Retinal pigment epithelial cell (primary cell): ENCODE measurements around the gene EFHD2.
"Not testable (repeated sequence)": the region's sequence is repeated elsewhere in the genome, so short reads cannot be mapped to it uniquely, and the experiment has no call there.

Source experiments
- DNase-seq: peaks from one replicate; pipeline ENCODE4 v3.0.0-alpha.2; 2010; ENCODE audit warnings: low read depth
- H3K4me3 ChIP-seq: 2 replicates; pipeline ENCODE4 v1.5.1; 2011; ENCODE audit warnings: mild to moderate bottlenecking, low read length, control low read depth, moderate library complexity
- CTCF ChIP-seq: conservative IDR thresholded peaks from 2 replicates; pipeline ENCODE4 v1.5.1; 2011; ENCODE audit warnings: low read depth, low read length, control low read depth, inconsistent platforms

EFHD2 gene

GRCh38 chr1:15370781-15371520 is 38.7 kb upstream of the EFHD2 start:
- TF ChIP-seq CTCF, result no peak
- no peak overlapping the region for H3K4me3 ChIP-seq
- no peak for DNase-seq

- DNase-seq, result no peak
- no peak for TF ChIP-seq CTCF
- H3K4me3 ChIP-seq, result no peak overlapping the region
These were observed 37.8 kb upstream of the EFHD2 start for GRCh38 chr1:15371610-15372545.

- TF ChIP-seq CTCF, result no peak
- no peak overlapping the region for H3K4me3 ChIP-seq
- DNase-seq, result no peak
These were observed 31.0 kb upstream of the EFHD2 start for GRCh38 chr1:15378729-15379128.

GRCh38 chr1:15379151-15379550 is 30.5 kb upstream of the EFHD2 start:
- not testable (repeated sequence) for H3K4me3 ChIP-seq, DNase-seq

- DNase-seq, result no peak
- no peak overlapping the region for H3K4me3 ChIP-seq
- TF ChIP-seq CTCF, result no peak
These were observed 28.8 kb upstream of the EFHD2 start for GRCh38 chr1:15380601-15381508.

- H3K4me3 ChIP-seq, result no peak overlapping the region
- no peak for TF ChIP-seq CTCF
These were observed 27.9 kb upstream of the EFHD2 start for GRCh38 chr1:15381805-15382204.

More at GRCh38 chr1:15381805-15382204, 27.9 kb upstream of the EFHD2 start:
- no peak for DNase-seq
